Esophagus squamous epithelium (tissue), 5 donors: Measurements from ENCODE around the gene MYO1H. TPM values are rescaled to one million over a fixed set of nuclear protein-coding genes. Genes with fewer than 3 reads are reported as not detected.

Experiments used
- DNase-seq: peaks from one replicate; lab custom pipeline; 2025; lab: John Stamatoyannopoulos, UW
- H3K27ac ChIP-seq, 4 donors: fragments of 200-600 bp; sonication (generic); one replicate each; pipeline ENCODE4 v1.5.1; 2016 to 2019; ENCODE audit warnings: mild to moderate bottlenecking in 1 of 4
- H3K27me3 ChIP-seq, 4 donors: fragments of 200-600 bp; sonication (generic); 1 replicate in 3 of 4; 2 replicates in 1 of 4; pipeline versions ENCODE4 v1.5.1 to v1.6.0; 2017 to 2021; ENCODE audit warnings: antibody characterized with exemption in 1 of 4
- H3K36me3 ChIP-seq, 3 donors: fragments of 200-600 bp; sonication (generic); one replicate each; pipeline ENCODE4 v1.5.1; 2016 to 2019
- H3K4me1 ChIP-seq, 3 donors: fragments of 200-600 bp; sonication (generic); one replicate each; pipeline ENCODE4 v1.5.1; 2017 to 2019
- H3K4me3 ChIP-seq, 4 donors: fragments of 200-600 bp; sonication (generic); 1 replicate in 3 of 4; 2 replicates in 1 of 4; pipeline ENCODE4 v1.5.1; 2016 to 2019; ENCODE audit warnings: mild to moderate bottlenecking in 2 of 4, moderate library complexity in 1 of 4
- H3K9me3 ChIP-seq, 3 donors: fragments of 200-600 bp; sonication (generic); one replicate each; pipeline ENCODE4 v1.5.1; 2016 to 2019
- CTCF ChIP-seq, 6 experiments: fragments of 450-650 bp in 4 of 6; fragments of 200-600 bp in 2 of 6; sonication (generic) in 2 of 6; IDR thresholded peaks; one replicate each; pipeline ENCODE4 v1.5.1; 2016 to 2019; ENCODE audit warnings: antibody characterized with exemption in 6 of 6, mild to moderate bottlenecking in 4 of 6, moderate library complexity in 4 of 6
- POLR2A ChIP-seq, 4 donors: fragments of 450-650 bp; IDR thresholded peaks; one replicate each; pipeline ENCODE4 v1.6.1; 2017; ENCODE audit warnings: antibody characterized with exemption in 4 of 4, mild to moderate bottlenecking in 4 of 4, moderate library complexity in 3 of 4
- WGBS, 2 donors: methylation state at CpG; one replicate each; pipeline ENCODE4 v1.1.5; 2018; 5-methylcytosine and 5-hydroxymethylcytosine counted together
- intact Hi-C: fragments of 100-400 bp; cut with DNase I; formaldehyde crosslinking; loops from one replicate; pipeline ENCODE4 v1.15.0; 2022
- total RNA-seq, 4 donors: library from RNA; depleted of rRNA; stranded (reverse); fragments of >200 nt; gene quantifications; one replicate each; pipeline ENCODE4 v1.1.0, GENCODE V29; 2016
- donor health status: DM: yes; HTN: yes; CAD: no.

Gene MYO1H
- total RNA-seq, 4 donors from 2014 or later: 0.48 to 0.83 (median 0.62) TPM; not detected in 1

- no peak overlapping the region for H3K27ac ChIP-seq
- H3K4me3 ChIP-seq: no peak overlapping the region
- intact Hi-C loops: no loop called here
- DNase-seq: no peak
- H3K4me1 ChIP-seq: no peaks in the 10 kb centered on the region
- H3K9me3 ChIP-seq: no peaks in the 10 kb centered on the region
- no peak for TF ChIP-seq POLR2A (IDR thresholded peaks at IDR 0.05)
- TF ChIP-seq CTCF (IDR thresholded peaks at IDR 0.05): no peak
- H3K27me3 ChIP-seq: no peaks in the 10 kb centered on the region
- 93 to 95% methylated on average over 10 to 14 of the region's 14 CpGs for WGBS, 2 donors
- H3K36me3 ChIP-seq: peaks cover 33 to 100% (median 61%) of the 10 kb centered on the region in 3 donors
Observed at GRCh38 chr12:109489016-109489954, 141.6 kb downstream of the MYO1H start.

- no peak for DNase-seq
- Histone ChIP-seq H3K36me3 (peaks cover 33 to 100% (median 55%) of the 10 kb centered on the region in 3 donors), H3K27ac (no peak overlapping the region), H3K27me3 (no peaks in the 10 kb centered on the region), H3K4me1 (no peaks in the 10 kb centered on the region), H3K4me3 (no peak overlapping the region), H3K9me3 (no peaks in the 10 kb centered on the region)
- TF ChIP-seq POLR2A (IDR thresholded peaks at IDR 0.05) (no peak), CTCF (IDR thresholded peaks at IDR 0.05) (no peak)
- WGBS, 2 donors: 93 to 100% methylated on average over 1 of the region's 1 CpG
- intact Hi-C loops: loop anchor here (10.0 kb wide), 1 partner anchor 55 kb away; no protein-coding TSS in a partner anchor
Observed at GRCh38 chr12:109489955-109490565, 142.4 kb downstream of the MYO1H start.

GRCh38 chr12:109491671-109492070 is 144.0 kb downstream of the MYO1H start:
- DNase-seq: no peak
- 93 to 98% methylated on average over 4 of the region's 4 CpGs for WGBS, 2 donors
- no peaks in the 10 kb centered on the region for H3K4me1 ChIP-seq
- peaks cover 33 to 100% (median 40%) of the 10 kb centered on the region in 3 donors for H3K36me3 ChIP-seq
- no peak for TF ChIP-seq CTCF (IDR thresholded peaks at IDR 0.05)
- intact Hi-C loops: loop anchor here (10.0 kb wide), 1 partner anchor 57 kb away; no protein-coding TSS in a partner anchor
- H3K9me3 ChIP-seq: no peaks in the 10 kb centered on the region
- H3K4me3 ChIP-seq: no peak overlapping the region
- H3K27me3 ChIP-seq: no peaks in the 10 kb centered on the region
- no peak overlapping the region for H3K27ac ChIP-seq

GRCh38 chr12:109492371-109492770 is 144.7 kb downstream of the MYO1H start:
- DNase-seq: no peak
- peaks cover 33 to 100% (median 36%) of the 10 kb centered on the region in 3 donors for H3K36me3 ChIP-seq

More at GRCh38 chr12:109492371-109492770, 144.7 kb downstream of the MYO1H start:
- H3K27me3 ChIP-seq: no peaks in the 10 kb centered on the region
- intact Hi-C loops: loop anchor here (10.0 kb wide), 1 partner anchor 58 kb away; no protein-coding TSS in a partner anchor
- no peak overlapping the region for H3K27ac ChIP-seq
- H3K4me3 ChIP-seq: no peak overlapping the region
- peaks cover 0 to 3% (median under 1%) of the 10 kb centered on the region in 3 donors for H3K4me1 ChIP-seq
- WGBS, 2 donors: 82 to 86% methylated on average over 5 of the region's 5 CpGs
- no peaks in the 10 kb centered on the region for H3K9me3 ChIP-seq
- TF ChIP-seq CTCF (IDR thresholded peaks at IDR 0.05): no peak
- no peak for TF ChIP-seq POLR2A (IDR thresholded peaks at IDR 0.05)
